ENCODE results near the gene NKX2-1. TPM values are rescaled to one million over a fixed set of nuclear protein-coding genes. Genes with fewer than 3 reads are reported as not detected.

NKX2-1 gene
- total and polyA plus RNA-seq, 10 of the 15 experiments (the other 5 are each of a cell fraction or from before 2014, with no cell fraction given) = 0.03 TPM; not detected in 9

DNA sequence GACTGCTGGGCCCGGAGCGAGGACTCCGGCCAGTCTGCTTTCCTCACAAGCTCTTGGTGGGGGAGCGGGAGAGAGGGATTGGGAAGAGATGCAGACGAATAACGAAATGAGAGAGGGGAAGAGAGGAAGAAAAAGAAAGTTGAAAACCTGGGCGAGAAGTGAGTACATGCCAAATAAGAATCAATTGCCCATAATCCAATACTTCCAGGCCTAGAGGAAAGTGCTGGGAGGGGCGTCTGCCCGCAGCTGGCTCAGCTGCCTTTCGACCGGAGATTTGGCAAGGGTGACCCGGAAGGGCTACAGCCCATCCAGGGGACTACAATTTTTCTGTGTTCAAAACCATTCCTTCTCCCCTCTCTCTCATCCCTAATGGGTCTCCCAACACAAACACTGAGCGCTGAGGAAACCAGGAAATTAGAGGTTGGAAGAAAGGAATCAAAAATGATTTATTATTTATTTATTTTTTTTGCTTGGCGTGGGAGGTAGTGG is 4.9 kb downstream of the NKX2-1 start (continued):
- TF ChIP-seq, protein P1, sequence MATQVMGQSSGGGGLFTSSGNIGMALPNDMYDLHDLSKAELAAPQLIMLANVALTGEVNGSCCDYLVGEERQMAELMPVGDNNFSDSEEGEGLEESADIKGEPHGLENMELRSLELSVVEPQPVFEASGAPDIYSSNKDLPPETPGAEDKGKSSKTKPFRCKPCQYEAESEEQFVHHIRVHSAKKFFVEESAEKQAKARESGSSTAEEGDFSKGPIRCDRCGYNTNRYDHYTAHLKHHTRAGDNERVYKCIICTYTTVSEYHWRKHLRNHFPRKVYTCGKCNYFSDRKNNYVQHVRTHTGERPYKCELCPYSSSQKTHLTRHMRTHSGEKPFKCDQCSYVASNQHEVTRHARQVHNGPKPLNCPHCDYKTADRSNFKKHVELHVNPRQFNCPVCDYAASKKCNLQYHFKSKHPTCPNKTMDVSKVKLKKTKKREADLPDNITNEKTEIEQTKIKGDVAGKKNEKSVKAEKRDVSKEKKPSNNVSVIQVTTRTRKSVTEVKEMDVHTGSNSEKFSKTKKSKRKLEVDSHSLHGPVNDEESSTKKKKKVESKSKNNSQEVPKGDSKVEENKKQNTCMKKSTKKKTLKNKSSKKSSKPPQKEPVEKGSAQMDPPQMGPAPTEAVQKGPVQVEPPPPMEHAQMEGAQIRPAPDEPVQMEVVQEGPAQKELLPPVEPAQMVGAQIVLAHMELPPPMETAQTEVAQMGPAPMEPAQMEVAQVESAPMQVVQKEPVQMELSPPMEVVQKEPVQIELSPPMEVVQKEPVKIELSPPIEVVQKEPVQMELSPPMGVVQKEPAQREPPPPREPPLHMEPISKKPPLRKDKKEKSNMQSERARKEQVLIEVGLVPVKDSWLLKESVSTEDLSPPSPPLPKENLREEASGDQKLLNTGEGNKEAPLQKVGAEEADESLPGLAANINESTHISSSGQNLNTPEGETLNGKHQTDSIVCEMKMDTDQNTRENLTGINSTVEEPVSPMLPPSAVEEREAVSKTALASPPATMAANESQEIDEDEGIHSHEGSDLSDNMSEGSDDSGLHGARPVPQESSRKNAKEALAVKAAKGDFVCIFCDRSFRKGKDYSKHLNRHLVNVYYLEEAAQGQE (IDR thresholded peaks at IDR 0.05; ENCODE audit: low read depth, low read length) = no peak
- TF ChIP-seq SMARCA5 (IDR thresholded peaks at IDR 0.05) = no peak

DNA sequence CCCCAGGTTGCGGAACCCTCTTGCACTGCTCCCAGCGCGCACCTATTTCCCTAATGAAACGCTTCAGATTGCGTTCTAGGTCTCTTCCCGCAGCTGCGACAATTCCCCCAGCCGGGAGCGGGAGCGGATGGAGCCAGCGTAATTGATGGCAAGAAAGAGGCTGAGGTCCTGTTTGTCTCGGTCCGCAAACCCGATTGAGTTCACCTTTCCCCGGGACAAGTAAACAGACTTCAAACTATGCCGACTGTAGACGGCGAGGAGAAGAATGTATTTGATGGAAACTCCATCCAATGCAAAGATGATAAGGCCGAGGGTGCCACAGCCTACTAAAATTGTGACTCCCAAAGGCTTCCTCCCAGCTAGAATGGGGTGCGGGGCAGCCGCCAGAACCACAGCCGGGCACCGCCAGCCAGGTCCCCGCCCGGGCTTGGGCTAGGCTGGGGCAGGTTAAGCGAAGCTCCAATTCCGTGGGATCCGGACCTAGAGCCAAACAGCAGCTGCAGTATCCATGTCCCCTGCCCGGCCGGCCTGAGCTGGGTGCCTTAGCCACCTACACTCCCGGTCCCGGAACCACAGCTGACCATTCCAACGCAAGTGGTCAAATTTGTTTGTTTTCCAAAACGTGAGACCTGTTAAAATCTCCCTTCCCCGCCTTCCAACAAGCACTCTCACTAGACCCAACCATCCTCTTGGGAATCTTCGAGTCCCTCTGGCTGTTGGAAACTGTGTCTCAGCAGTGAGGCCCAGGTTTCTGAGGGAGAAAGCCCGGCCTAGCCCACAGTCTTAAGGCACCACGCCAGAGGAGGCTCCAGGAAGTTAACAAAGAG is 5.5 kb downstream of the NKX2-1 start:
- Histone ChIP-seq H3K4me2 (ENCODE audit: control insufficient read depth, insufficient read depth) (no peak overlapping the region), H3K27me3 (replicated peaks in 1 of 2; ENCODE audit: control insufficient read depth in 2 of 2, insufficient read depth in 2 of 2, low read length in 1 of 2) (peaks cover 17 to 27% of the 10 kb centered on the region in 2 experiments), H3K79me2 (ENCODE audit: control insufficient read depth, insufficient read depth, low read length) (no peaks in the 10 kb centered on the region), H3K36me3 (ENCODE audit: control insufficient read depth in 2 of 2, insufficient read depth in 2 of 2, low read length in 1 of 2) (no peaks in the 10 kb centered on the region; a peak in 1 of 4 replicates), H3K9me3 (replicated peaks; ENCODE audit: control insufficient read depth, insufficient read depth, low read length) (no peaks in the 10 kb centered on the region; the same call in 2 of the 3 replicates), H3K4me3 (no peak overlapping the region), H3K4me1 (ENCODE audit: control insufficient read depth, insufficient read depth, low read length) (no peaks in the 10 kb centered on the region), H4K20me1 (ENCODE audit: control insufficient read depth, insufficient read depth) (no peaks in the 10 kb centered on the region), H2AFZ (ENCODE audit: control insufficient read depth, low read depth, low read length) (no peak overlapping the region), H3K9ac (ENCODE audit: control insufficient read depth, insufficient read depth, low read length) (no peak overlapping the region), H3K27ac (ENCODE audit: control insufficient read depth, insufficient read depth) (no peak overlapping the region)
- SMC1A ChIA-PET (ENCODE audit: uncharacterized antibody, unreplicated experiment) = no interaction called here
- intact Hi-C loops (cut with micrococcal nuclease; ENCODE audit: unreplicated experiment) (no loop called here), in situ Hi-C loops (cut with MboI) (no loop called here)
- peak; percentile 52; the same call in 1 of the 2 replicates for TF ChIP-seq EZH2 (IDR thresholded peaks at IDR 0.05; ENCODE audit: borderline replicate concordance, control insufficient read depth, low read depth, low read length)
- TF ChIP-seq CREB1 (IDR thresholded peaks at IDR 0.05; ENCODE audit: low read depth) = no peak
- no peak for ATAC-seq
- DNase-seq (ENCODE audit: low read depth, low spot score) = no peak
- FAIRE-seq = no peak
- RAD21 ChIA-PET (ENCODE audit: unreplicated experiment) = no interaction called here
- CTCF ChIA-PET = interaction anchor here (1.1 kb wide), 1 partner anchor 41 kb away, joined by 3 read pairs; no protein-coding TSS in a partner anchor
- no TSS peak for BruUV-seq (replicated peaks)
- 7% methylated on average over 38 of the region's 38 CpGs for WGBS (ENCODE audit: insufficient coverage, insufficient replicate concordance, low lambda C conversion rate, missing lambda C conversion rate)
- POLR2A ChIA-PET = no interaction called here

All from GM12878 (cell line).